GM18868 (cell line): Measurements from ENCODE around the gene GRIP1.
A peak's percentile ranks its signal among the peaks of the same experiment; 100 is the strongest.

Source experiments
- ATAC-seq: cut with Tn5 transposase; IDR thresholded peaks from one replicate; pipeline ENCODE4 v1.9.1; 2021; ENCODE audit warnings: mild to moderate bottlenecking, moderate library complexity; ENCODE audit not compliant: unreplicated experiment

GRIP1 gene

GRCh38 chr12:66345212-66345611, 333.7 kb downstream of the GRIP1 start:
- no peak for ATAC-seq

- ATAC-seq = no peak
Measured at GRCh38 chr12:66341126-66341525, 337.8 kb downstream of the GRIP1 start.

- no peak for ATAC-seq
Measured at GRCh38 chr12:66340131-66340530, 338.7 kb downstream of the GRIP1 start.

- no peak for ATAC-seq
Measured at GRCh38 chr12:66337381-66338010, 341.4 kb downstream of the GRIP1 start.

DNA sequence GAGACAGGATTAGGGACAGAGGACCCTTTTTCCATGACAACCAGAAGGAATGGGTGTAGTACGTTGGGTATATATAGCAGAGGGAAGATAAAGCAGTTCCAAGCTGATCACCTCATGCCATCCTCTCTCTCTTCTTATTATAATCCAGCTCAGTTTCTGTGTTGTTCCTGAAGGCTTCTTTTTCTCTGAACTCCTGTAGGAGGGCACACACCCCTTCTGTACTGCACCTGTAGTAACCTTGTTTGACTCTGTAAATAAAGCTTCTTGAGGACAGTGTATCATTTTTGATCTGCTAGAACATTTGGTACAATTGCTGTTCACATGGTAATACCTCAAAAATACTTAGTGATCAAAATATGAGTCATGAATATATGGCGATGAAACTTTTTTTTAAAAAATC, 343.1 kb downstream of the GRIP1 start:
- no peak for ATAC-seq

DNA sequence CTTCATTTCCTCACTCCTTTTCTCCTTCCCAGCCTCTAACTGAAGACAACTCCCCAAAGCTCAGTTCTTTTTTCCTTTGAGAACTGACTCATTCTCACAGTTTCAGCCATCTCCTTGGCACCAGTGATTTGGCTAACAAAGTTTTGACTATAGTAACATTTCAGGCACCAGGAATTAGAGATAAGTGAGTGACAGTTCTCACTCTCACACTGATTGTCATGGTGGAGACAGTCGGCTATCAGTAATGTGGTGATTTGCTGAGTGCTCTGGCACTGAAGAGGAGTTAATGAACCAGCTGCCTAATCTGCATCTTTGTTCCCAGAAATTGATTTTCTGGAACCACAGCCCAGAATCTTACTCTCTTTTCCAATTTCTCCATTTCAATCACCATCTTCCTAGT, 347.1 kb downstream of the GRIP1 start:
- no peak for ATAC-seq

GRCh38 chr12:66331016-66331415, 347.9 kb downstream of the GRIP1 start:
- no peak for ATAC-seq

DNA sequence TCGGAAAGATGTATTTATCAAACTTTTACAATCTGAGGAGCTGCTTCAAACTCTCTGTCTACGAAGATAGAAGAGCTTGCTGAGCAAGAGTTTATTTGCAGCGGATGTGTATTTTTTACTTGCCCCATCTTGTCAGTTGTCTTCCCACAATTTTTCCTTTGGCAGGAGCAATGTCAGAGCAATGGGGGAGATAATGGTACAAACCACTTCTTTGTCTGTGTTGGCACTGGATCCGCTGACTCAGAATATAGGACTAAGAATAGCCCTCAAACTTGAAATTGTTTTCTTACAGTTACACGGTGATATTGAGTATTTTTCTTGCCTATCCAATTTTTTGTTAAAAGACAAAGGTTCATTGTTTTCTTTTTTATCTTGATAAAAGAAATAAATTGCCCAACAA, 348.9 kb downstream of the GRIP1 start:
- ATAC-seq = no peak

GRCh38 chr12:66323017-66323416, 355.9 kb downstream of the GRIP1 start:
- ATAC-seq = no peak

DNA sequence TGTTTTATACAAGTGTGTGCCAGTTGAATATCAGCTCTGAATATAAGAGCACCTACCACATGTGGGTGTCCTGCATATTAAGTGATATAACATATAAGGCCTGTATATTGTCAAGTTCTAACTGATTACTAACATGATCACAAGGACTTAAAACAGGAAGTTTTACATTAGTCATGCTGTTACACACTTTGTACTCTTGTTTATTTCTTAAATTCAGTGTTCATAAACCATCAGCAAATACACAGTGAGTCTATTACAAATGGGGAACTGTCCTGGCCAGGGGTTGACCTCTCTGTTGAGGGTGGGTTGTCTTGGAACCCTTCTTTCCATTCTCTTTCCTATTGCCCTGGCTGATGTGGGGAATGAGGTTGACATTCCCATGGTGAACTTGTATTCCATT, 357.4 kb downstream of the GRIP1 start:
- no peak for ATAC-seq

GRCh38 chr12:66320996-66321395, 357.9 kb downstream of the GRIP1 start:
- no peak for ATAC-seq

- ATAC-seq = peak; percentile 69
Measured at GRCh38 chr12:66319266-66319954, 359.5 kb downstream of the GRIP1 start.

- ATAC-seq = no peak
Measured at GRCh38 chr12:66314278-66314677, 364.6 kb downstream of the GRIP1 start.

- ATAC-seq = no peak
Measured at GRCh38 chr12:66312189-66312588, 366.7 kb downstream of the GRIP1 start.

DNA sequence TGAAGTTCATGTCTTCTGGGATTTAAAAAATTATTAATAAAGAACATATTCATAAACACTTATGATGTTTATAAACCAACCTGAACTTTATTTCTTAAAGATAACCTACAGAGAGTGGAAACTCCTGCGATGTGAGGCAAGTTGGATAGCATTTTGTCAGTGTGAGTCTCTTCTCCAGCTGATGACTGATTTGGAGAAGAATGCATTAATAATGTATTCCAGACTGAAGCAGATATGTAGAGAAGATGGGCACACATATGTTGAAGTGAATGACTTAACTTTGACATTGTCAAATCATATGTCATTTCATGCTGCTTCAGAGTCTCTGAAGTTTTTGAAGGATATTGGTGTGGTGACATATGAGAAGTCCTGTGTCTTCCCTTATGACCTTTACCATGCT, 369.3 kb downstream of the GRIP1 start:
- ATAC-seq = no peak

- ATAC-seq = no peak
Measured at GRCh38 chr12:66304296-66304900, 374.5 kb downstream of the GRIP1 start.

GRCh38 chr12:66303316-66303804, 375.5 kb downstream of the GRIP1 start:
- peak; percentile 59 for ATAC-seq

GRCh38 chr12:66302827-66303169, 376.1 kb downstream of the GRIP1 start:
- ATAC-seq = no peak

GRCh38 chr12:66301944-66302826, 376.7 kb downstream of the GRIP1 start, which contains the start of gene HELB:
HELB (plus strand) TSS chr12:66302493; CDS start chr12:66302604, 111 bp downstream.
- peak; percentile 91 for ATAC-seq

DNA sequence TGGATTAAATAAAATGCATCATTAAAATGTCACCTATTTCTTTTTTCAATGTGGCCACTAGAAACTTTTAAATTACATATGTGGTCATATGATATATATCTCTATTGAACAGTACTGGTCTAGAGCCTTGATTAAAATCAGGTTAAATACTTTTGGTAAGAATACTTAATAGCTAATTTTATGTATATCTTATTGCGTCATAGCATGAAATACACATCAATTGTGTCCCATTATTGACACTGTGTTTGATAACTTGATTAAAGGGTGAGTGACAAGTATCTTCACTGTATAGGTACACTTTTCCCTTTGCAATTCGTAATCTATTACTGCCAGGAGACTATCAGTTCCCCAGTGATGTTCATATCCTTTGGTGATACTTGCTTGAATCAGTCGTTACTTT, 381.0 kb downstream of the GRIP1 start:
- ATAC-seq = no peak
